ENCODE results near the gene MACROD1. TPM values are rescaled to one million over a fixed set of nuclear protein-coding genes. Genes with fewer than 3 reads are reported as not detected.

Gene MACROD1
- total and polyA plus RNA-seq, 9 of the 15 experiments (the other 6 are each of a cell fraction or from before 2014, with no cell fraction given), result 1.1 to 60.0 (median 26.4) TPM

GRCh38 chr11:63986156-63986931 lies 179.6 kb downstream of the MACROD1 start, which contains the start of gene OTUB1 (continued):
- TF ChIP-seq PTRF (tag; IDR thresholded peaks at IDR 0.05) (no peak), SAP30 (IDR thresholded peaks at IDR 0.05; ENCODE audit: borderline replicate concordance, insufficient read depth, low read depth, low read length, poor library complexity, severe bottlenecking) (peak; percentile 56), E2F1 (CRISPR knock-in tag; IDR thresholded peaks at IDR 0.05) (no peak), ZNF408 (CRISPR knock-in tag; IDR thresholded peaks at IDR 0.05; ENCODE audit: low read depth) (no peak), ZNF583 (CRISPR knock-in tag; IDR thresholded peaks at IDR 0.05) (no peak), PREB (CRISPR knock-in tag; IDR thresholded peaks at IDR 0.05) (no peak), STAT5A (IDR thresholded peaks at IDR 0.05; ENCODE audit: borderline replicate concordance, low read length) (no peak), ZNF584 (CRISPR knock-in tag; IDR thresholded peaks at IDR 0.05; ENCODE audit: low read depth) (no peak), HMG20A (CRISPR knock-in tag; conservative IDR thresholded peaks at IDR 0.05) (no peak), PHB2 (IDR thresholded peaks at IDR 0.05; ENCODE audit: low read depth) (no peak), CTCFL (IDR thresholded peaks at IDR 0.05; ENCODE audit: borderline replicate concordance, insufficient read depth, low read depth, low read length, poor library complexity, severe bottlenecking) (no peak), GATA2 (CRISPR knock-in tag; IDR thresholded peaks at IDR 0.05) (no peak), BCOR (IDR thresholded peaks at IDR 0.05) (no peak), ZNF696 (CRISPR knock-in tag; conservative IDR thresholded peaks at IDR 0.05) (no peak), ARID1B (IDR thresholded peaks at IDR 0.05) (no peak), ZNF324 (CRISPR knock-in tag; IDR thresholded peaks at IDR 0.05) (no peak), HDAC3 (IDR thresholded peaks at IDR 0.05; ENCODE audit: borderline replicate concordance, partially characterized antibody) (no peak), HMBOX1 (IDR thresholded peaks at IDR 0.05) (no peak)
- TF ChIP-seq, protein P1, sequence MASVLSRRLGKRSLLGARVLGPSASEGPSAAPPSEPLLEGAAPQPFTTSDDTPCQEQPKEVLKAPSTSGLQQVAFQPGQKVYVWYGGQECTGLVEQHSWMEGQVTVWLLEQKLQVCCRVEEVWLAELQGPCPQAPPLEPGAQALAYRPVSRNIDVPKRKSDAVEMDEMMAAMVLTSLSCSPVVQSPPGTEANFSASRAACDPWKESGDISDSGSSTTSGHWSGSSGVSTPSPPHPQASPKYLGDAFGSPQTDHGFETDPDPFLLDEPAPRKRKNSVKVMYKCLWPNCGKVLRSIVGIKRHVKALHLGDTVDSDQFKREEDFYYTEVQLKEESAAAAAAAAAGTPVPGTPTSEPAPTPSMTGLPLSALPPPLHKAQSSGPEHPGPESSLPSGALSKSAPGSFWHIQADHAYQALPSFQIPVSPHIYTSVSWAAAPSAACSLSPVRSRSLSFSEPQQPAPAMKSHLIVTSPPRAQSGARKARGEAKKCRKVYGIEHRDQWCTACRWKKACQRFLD (CRISPR knock-in tag; IDR thresholded peaks at IDR 0.05), result 0 out of 2 replicates have a peak, but pooled peaks have one; percentile 37
- TF ChIP-seq, protein P2, sequence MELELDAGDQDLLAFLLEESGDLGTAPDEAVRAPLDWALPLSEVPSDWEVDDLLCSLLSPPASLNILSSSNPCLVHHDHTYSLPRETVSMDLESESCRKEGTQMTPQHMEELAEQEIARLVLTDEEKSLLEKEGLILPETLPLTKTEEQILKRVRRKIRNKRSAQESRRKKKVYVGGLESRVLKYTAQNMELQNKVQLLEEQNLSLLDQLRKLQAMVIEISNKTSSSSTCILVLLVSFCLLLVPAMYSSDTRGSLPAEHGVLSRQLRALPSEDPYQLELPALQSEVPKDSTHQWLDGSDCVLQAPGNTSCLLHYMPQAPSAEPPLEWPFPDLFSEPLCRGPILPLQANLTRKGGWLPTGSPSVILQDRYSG (tag; conservative IDR thresholded peaks at IDR 0.05; ENCODE audit: low read depth), result no peak
